ENCODE measurements around the gene ANO4.
A peak's percentile ranks its signal among the peaks of the same experiment; 100 is the strongest.
"Not testable (repeated sequence)": the region's sequence is repeated elsewhere in the genome, so short reads cannot be mapped to it uniquely, and the experiment has no call there.

The ANO4 gene

GRCh38 chr12:101042211-101042610 lies 247.6 kb downstream of the ANO4 start:
- no peaks in the 10 kb centered on the region for H3K9me3 ChIP-seq
- in situ Hi-C loops (cut with MboI; ENCODE audit: low sequenced_read_pairs), result no loop called here
- no peak for DNase-seq (ENCODE audit: low spot score in 2 of 2)

GRCh38 chr12:101044512-101045059 lies 250.0 kb downstream of the ANO4 start:
- H3K27me3 ChIP-seq (ENCODE audit: low read depth), result no peaks in the 10 kb centered on the region
- no peaks in the 10 kb centered on the region; the same call in 1 of the 2 replicates for H3K4me1 ChIP-seq
- H3K9me3 ChIP-seq, result no peaks in the 10 kb centered on the region
- H3K36me3 ChIP-seq (replicated peaks), result no peaks in the 10 kb centered on the region
- DNase-seq (ENCODE audit: low spot score in 2 of 2), result no peak
- in situ Hi-C loops (cut with MboI; ENCODE audit: low sequenced_read_pairs), result no loop called here
- no peak overlapping the region for H3K4me3 ChIP-seq

More at GRCh38 chr12:101042211-101042610, 247.6 kb downstream of the ANO4 start:
- H3K4me1 ChIP-seq, result no peaks in the 10 kb centered on the region; the same call in 1 of the 2 replicates
- no peaks in the 10 kb centered on the region for H3K27me3 ChIP-seq (ENCODE audit: low read depth)
- no peak overlapping the region for H3K4me3 ChIP-seq
- H3K36me3 ChIP-seq (replicated peaks), result no peaks in the 10 kb centered on the region

GRCh38 chr12:101045486-101046464 lies 251.2 kb downstream of the ANO4 start:
- no peaks in the 10 kb centered on the region for H3K9me3 ChIP-seq
- H3K4me1 ChIP-seq, result no peaks in the 10 kb centered on the region; the same call in 1 of the 2 replicates
- in situ Hi-C loops (cut with MboI; ENCODE audit: low sequenced_read_pairs), result no loop called here
- no peaks in the 10 kb centered on the region for H3K36me3 ChIP-seq (replicated peaks)
- no peaks in the 10 kb centered on the region for H3K27me3 ChIP-seq (ENCODE audit: low read depth)
- H3K4me3 ChIP-seq, result no peak overlapping the region
- DNase-seq (ENCODE audit: low spot score in 2 of 2), result no peak

GRCh38 chr12:101047652-101048051 lies 253.1 kb downstream of the ANO4 start:
- Histone ChIP-seq H3K4me1 (peaks cover 6% of the 10 kb centered on the region), H3K9me3 (no peaks in the 10 kb centered on the region), H3K36me3 (replicated peaks) (no peaks in the 10 kb centered on the region), H3K27me3 (ENCODE audit: low read depth) (no peaks in the 10 kb centered on the region), H3K4me3 (no peak overlapping the region)
- in situ Hi-C loops (cut with MboI; ENCODE audit: low sequenced_read_pairs), result no loop called here
- DNase-seq (ENCODE audit: low spot score in 2 of 2), result no peak

GRCh38 chr12:101050631-101051030 lies 256.1 kb downstream of the ANO4 start:
- Histone ChIP-seq H3K4me1 (peaks cover 6% of the 10 kb centered on the region), H3K4me3 (no peak overlapping the region), H3K36me3 (replicated peaks) (no peaks in the 10 kb centered on the region), H3K27me3 (ENCODE audit: low read depth) (no peaks in the 10 kb centered on the region), H3K9me3 (no peaks in the 10 kb centered on the region)
- in situ Hi-C loops (cut with MboI; ENCODE audit: low sequenced_read_pairs), result no loop called here
- no peak for DNase-seq (ENCODE audit: low spot score in 2 of 2)

- DNase-seq (ENCODE audit: low spot score in 2 of 2), result no peak
- Histone ChIP-seq H3K9me3 (no peaks in the 10 kb centered on the region), H3K4me1 (peaks cover 6% of the 10 kb centered on the region), H3K27me3 (ENCODE audit: low read depth) (no peaks in the 10 kb centered on the region), H3K36me3 (replicated peaks) (no peaks in the 10 kb centered on the region), H3K4me3 (no peak overlapping the region)
- in situ Hi-C loops (cut with MboI; ENCODE audit: low sequenced_read_pairs), result no loop called here
These were observed 256.6 kb downstream of the ANO4 start for GRCh38 chr12:101051151-101051550.

- in situ Hi-C loops (cut with MboI; ENCODE audit: low sequenced_read_pairs), result no loop called here
- peaks cover 6% of the 10 kb centered on the region for H3K4me1 ChIP-seq
- no peak overlapping the region for H3K4me3 ChIP-seq
- no peaks in the 10 kb centered on the region for H3K9me3 ChIP-seq
- DNase-seq (ENCODE audit: low spot score in 2 of 2), result peak; percentile 56 to 69
- no peaks in the 10 kb centered on the region for H3K27me3 ChIP-seq (ENCODE audit: low read depth)
- H3K36me3 ChIP-seq (replicated peaks), result no peaks in the 10 kb centered on the region
These were observed 257.4 kb downstream of the ANO4 start for GRCh38 chr12:101051901-101052550.

GRCh38 chr12:101053203-101053602 lies 258.6 kb downstream of the ANO4 start:
- Histone ChIP-seq H3K36me3 (replicated peaks) (no peaks in the 10 kb centered on the region), H3K4me3 (no peak overlapping the region), H3K9me3 (no peaks in the 10 kb centered on the region), H3K4me1 (peaks cover 6% of the 10 kb centered on the region), H3K27me3 (ENCODE audit: low read depth) (no peaks in the 10 kb centered on the region)
- in situ Hi-C loops (cut with MboI; ENCODE audit: low sequenced_read_pairs), result no loop called here
- no peak for DNase-seq (ENCODE audit: low spot score in 2 of 2)

GRCh38 chr12:101055940-101056339 lies 261.4 kb downstream of the ANO4 start:
- H3K4me1 ChIP-seq, result peaks cover 6% of the 10 kb centered on the region
- no peak overlapping the region for H3K4me3 ChIP-seq
- H3K27me3 ChIP-seq (ENCODE audit: low read depth), result no peaks in the 10 kb centered on the region
- in situ Hi-C loops (cut with MboI; ENCODE audit: low sequenced_read_pairs), result no loop called here
- DNase-seq (ENCODE audit: low spot score in 2 of 2), result no peak
- H3K9me3 ChIP-seq, result no peaks in the 10 kb centered on the region
- H3K36me3 ChIP-seq (replicated peaks), result no peaks in the 10 kb centered on the region

GRCh38 chr12:101062508-101062907 lies 267.9 kb downstream of the ANO4 start:
- H3K36me3 ChIP-seq (replicated peaks); in situ Hi-C loops (cut with MboI; ENCODE audit: low sequenced_read_pairs); H3K4me3 ChIP-seq; H3K4me1 ChIP-seq; DNase-seq (ENCODE audit: low spot score in 2 of 2); H3K27me3 ChIP-seq (ENCODE audit: low read depth); H3K9me3 ChIP-seq: not testable (repeated sequence)

- Histone ChIP-seq H3K36me3 (replicated peaks) (no peaks in the 10 kb centered on the region), H3K4me3 (no peak overlapping the region), H3K9me3 (no peaks in the 10 kb centered on the region), H3K27me3 (ENCODE audit: low read depth) (no peaks in the 10 kb centered on the region), H3K4me1 (no peaks in the 10 kb centered on the region)
- in situ Hi-C loops (cut with MboI; ENCODE audit: low sequenced_read_pairs), result no loop called here
- DNase-seq (ENCODE audit: low spot score in 2 of 2), result no peak
These were observed 270.1 kb downstream of the ANO4 start for GRCh38 chr12:101064721-101065120.

GRCh38 chr12:101066489-101066888 lies 271.9 kb downstream of the ANO4 start:
- no peaks in the 10 kb centered on the region for H3K9me3 ChIP-seq
- H3K4me3 ChIP-seq, result no peak overlapping the region
- DNase-seq (ENCODE audit: low spot score in 2 of 2), result no peak
- no peaks in the 10 kb centered on the region for H3K36me3 ChIP-seq (replicated peaks)
- no peaks in the 10 kb centered on the region for H3K4me1 ChIP-seq
- in situ Hi-C loops (cut with MboI; ENCODE audit: low sequenced_read_pairs), result no loop called here
- no peaks in the 10 kb centered on the region for H3K27me3 ChIP-seq (ENCODE audit: low read depth)

GRCh38 chr12:101068402-101068801 lies 273.8 kb downstream of the ANO4 start:
- no peaks in the 10 kb centered on the region for H3K4me1 ChIP-seq
- in situ Hi-C loops (cut with MboI; ENCODE audit: low sequenced_read_pairs), result no loop called here
- H3K36me3 ChIP-seq (replicated peaks), result no peaks in the 10 kb centered on the region
- H3K4me3 ChIP-seq, result no peak overlapping the region
- H3K9me3 ChIP-seq, result no peaks in the 10 kb centered on the region
- no peak for DNase-seq (ENCODE audit: low spot score in 2 of 2)
- no peaks in the 10 kb centered on the region for H3K27me3 ChIP-seq (ENCODE audit: low read depth)

GRCh38 chr12:101068836-101069235 lies 274.3 kb downstream of the ANO4 start:
- in situ Hi-C loops (cut with MboI; ENCODE audit: low sequenced_read_pairs), result no loop called here
- Histone ChIP-seq H3K36me3 (replicated peaks) (no peaks in the 10 kb centered on the region), H3K27me3 (ENCODE audit: low read depth) (no peaks in the 10 kb centered on the region), H3K9me3 (no peaks in the 10 kb centered on the region), H3K4me1 (no peaks in the 10 kb centered on the region), H3K4me3 (no peak overlapping the region)
- no peak for DNase-seq (ENCODE audit: low spot score in 2 of 2)

Data from HAP-1 (cell line).